Vagina (tissue), 2 donors: Measurements from ENCODE around the gene FAM210A.

Source experiments
- POLR2AphosphoS5 ChIP-seq, 2 donors: sonication (generic); formaldehyde crosslinking; IDR thresholded peaks; one replicate each; pipeline ENCODE4 v1.9.0; 2017; ENCODE audit warnings: antibody characterized with exemption in 2 of 2, mild to moderate bottlenecking in 2 of 2, low read depth in 1 of 2; ENCODE audit not compliant: insufficient read depth in 1 of 2
- TF ChIP-seq, protein P1 (sequence below), 3 experiments: fragments of 450-650 bp in 2 of 3; fragments of 200-600 bp in 1 of 3; sonication (generic) in 1 of 3; IDR thresholded peaks; one replicate each; pipeline ENCODE4 v1.5.1; 2017 to 2019; ENCODE audit warnings: antibody characterized with exemption in 3 of 3, mild to moderate bottlenecking in 2 of 3, moderate library complexity in 2 of 3

DNA sequence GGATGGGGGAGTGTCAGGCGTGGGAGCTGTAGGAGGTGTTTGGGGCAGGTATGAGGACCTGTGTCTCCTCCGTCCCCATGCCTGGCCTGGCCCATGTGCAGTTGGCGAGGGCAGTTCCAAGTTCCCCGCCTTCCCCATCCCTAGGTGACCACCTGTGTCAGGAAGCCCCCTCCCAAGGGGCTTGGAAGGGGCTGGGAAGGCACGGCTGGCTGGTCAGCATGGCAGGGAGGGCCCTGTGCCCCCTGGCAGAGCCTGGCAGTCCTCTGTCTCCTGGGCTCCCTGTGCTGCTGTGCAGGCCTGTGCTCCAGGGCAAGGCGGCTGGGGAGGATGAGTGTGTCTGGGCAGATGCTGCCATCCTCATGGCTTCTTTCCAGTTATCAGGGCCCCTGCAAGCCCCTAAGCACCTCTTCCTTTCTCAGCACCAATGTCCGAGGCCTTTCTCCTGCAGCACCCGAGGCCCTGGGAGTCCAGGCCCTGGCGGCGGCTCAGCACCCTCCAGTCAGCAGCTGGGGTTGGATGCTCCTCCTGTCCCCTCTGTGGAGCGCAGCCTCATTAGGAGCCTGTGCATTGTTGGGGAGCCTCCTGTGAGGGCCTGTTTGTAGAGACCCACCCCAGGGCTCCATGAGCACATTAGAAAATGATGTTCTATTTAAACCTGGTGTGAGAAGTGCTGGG lies 101.7 kb downstream of the FAM210A start:
- TF ChIP-seq, protein P1, sequence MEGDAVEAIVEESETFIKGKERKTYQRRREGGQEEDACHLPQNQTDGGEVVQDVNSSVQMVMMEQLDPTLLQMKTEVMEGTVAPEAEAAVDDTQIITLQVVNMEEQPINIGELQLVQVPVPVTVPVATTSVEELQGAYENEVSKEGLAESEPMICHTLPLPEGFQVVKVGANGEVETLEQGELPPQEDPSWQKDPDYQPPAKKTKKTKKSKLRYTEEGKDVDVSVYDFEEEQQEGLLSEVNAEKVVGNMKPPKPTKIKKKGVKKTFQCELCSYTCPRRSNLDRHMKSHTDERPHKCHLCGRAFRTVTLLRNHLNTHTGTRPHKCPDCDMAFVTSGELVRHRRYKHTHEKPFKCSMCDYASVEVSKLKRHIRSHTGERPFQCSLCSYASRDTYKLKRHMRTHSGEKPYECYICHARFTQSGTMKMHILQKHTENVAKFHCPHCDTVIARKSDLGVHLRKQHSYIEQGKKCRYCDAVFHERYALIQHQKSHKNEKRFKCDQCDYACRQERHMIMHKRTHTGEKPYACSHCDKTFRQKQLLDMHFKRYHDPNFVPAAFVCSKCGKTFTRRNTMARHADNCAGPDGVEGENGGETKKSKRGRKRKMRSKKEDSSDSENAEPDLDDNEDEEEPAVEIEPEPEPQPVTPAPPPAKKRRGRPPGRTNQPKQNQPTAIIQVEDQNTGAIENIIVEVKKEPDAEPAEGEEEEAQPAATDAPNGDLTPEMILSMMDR (IDR thresholded peaks at IDR 0.05), result no peak
- no peak for TF ChIP-seq POLR2AphosphoS5 (IDR thresholded peaks at IDR 0.05; ENCODE audit: insufficient read depth in 1 of 2, low read depth in 1 of 2)
